Fibroblast of lung (primary cell): ENCODE measurements around the gene RAB5A.

Source experiments
- EZH2 ChIP-seq: IDR thresholded peaks from 2 replicates; pipeline ENCODE4 v1.5.1; 2012; ENCODE audit warnings: low read length, control low read depth, mild to moderate bottlenecking; ENCODE audit errors: missing control alignments
- TF ChIP-seq, protein P1 (sequence below), 2 donors: IDR thresholded peaks in 1 of 2; conservative IDR thresholded peaks in 1 of 2; 1 replicate in 1 of 2; 2 replicates in 1 of 2; pipeline ENCODE4 v1.5.1; 2011 to 2012; ENCODE audit warnings: low read length in 2 of 2, control low read depth in 1 of 2, inconsistent platforms in 1 of 2, low read depth in 1 of 2, mild to moderate bottlenecking in 1 of 2

DNA sequence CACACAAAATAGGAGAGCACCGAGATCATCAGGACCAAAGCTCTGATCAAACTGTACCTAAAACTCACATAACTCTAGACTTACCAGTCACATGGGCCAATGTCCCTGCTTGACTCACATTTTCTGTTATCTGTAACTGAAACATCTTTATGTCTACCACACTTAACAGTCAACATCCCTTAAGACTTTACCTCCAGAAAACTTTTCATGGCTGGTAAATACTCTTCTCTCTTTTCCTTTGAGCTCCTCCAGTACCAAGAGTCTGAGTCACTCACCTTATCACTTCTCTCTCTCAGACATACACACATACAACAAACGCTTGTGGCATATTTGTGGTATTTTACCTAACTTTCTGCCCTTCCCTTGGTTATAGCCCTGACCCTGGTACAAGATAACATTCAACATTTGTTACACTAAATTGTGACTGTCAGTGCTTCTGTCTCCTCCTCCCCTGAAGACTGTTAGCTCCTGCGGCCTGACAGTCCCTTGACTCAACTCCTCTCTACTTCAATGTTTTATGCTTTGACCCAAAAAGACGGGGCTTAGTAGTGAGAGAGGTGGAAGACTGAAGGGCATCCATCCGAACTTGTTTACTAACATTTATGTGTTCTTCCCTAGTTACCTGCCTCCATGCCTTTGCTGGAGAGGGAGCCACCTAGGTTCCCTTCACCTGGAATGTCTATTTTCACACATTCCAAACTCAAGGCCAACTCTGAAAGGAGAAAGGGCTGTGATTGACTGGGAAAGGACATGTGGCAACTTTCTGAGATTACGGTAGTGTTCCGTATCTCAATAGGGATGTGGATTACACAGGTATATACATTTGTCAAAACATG is 9.2 kb upstream of the RAB5A start:
- TF ChIP-seq, protein P1, sequence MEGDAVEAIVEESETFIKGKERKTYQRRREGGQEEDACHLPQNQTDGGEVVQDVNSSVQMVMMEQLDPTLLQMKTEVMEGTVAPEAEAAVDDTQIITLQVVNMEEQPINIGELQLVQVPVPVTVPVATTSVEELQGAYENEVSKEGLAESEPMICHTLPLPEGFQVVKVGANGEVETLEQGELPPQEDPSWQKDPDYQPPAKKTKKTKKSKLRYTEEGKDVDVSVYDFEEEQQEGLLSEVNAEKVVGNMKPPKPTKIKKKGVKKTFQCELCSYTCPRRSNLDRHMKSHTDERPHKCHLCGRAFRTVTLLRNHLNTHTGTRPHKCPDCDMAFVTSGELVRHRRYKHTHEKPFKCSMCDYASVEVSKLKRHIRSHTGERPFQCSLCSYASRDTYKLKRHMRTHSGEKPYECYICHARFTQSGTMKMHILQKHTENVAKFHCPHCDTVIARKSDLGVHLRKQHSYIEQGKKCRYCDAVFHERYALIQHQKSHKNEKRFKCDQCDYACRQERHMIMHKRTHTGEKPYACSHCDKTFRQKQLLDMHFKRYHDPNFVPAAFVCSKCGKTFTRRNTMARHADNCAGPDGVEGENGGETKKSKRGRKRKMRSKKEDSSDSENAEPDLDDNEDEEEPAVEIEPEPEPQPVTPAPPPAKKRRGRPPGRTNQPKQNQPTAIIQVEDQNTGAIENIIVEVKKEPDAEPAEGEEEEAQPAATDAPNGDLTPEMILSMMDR (conservative IDR thresholded peaks at IDR 0.05 in 1 of 2, IDR thresholded peaks at IDR 0.05 in 1 of 2; ENCODE audit: low read depth in 1 of 2, low read length in 2 of 2): no peak
- TF ChIP-seq EZH2: no peak
